Islet precursor cell (in vitro differentiated cells): Measurements from ENCODE around the gene NCAPG.

Source experiments
- DNase-seq: peaks from one replicate; pipeline ENCODE4 v3.0.0-alpha.2; 2018

Gene NCAPG, protein sequence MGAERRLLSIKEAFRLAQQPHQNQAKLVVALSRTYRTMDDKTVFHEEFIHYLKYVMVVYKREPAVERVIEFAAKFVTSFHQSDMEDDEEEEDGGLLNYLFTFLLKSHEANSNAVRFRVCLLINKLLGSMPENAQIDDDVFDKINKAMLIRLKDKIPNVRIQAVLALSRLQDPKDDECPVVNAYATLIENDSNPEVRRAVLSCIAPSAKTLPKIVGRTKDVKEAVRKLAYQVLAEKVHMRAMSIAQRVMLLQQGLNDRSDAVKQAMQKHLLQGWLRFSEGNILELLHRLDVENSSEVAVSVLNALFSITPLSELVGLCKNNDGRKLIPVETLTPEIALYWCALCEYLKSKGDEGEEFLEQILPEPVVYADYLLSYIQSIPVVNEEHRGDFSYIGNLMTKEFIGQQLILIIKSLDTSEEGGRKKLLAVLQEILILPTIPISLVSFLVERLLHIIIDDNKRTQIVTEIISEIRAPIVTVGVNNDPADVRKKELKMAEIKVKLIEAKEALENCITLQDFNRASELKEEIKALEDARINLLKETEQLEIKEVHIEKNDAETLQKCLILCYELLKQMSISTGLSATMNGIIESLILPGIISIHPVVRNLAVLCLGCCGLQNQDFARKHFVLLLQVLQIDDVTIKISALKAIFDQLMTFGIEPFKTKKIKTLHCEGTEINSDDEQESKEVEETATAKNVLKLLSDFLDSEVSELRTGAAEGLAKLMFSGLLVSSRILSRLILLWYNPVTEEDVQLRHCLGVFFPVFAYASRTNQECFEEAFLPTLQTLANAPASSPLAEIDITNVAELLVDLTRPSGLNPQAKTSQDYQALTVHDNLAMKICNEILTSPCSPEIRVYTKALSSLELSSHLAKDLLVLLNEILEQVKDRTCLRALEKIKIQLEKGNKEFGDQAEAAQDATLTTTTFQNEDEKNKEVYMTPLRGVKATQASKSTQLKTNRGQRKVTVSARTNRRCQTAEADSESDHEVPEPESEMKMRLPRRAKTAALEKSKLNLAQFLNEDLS

DNA sequence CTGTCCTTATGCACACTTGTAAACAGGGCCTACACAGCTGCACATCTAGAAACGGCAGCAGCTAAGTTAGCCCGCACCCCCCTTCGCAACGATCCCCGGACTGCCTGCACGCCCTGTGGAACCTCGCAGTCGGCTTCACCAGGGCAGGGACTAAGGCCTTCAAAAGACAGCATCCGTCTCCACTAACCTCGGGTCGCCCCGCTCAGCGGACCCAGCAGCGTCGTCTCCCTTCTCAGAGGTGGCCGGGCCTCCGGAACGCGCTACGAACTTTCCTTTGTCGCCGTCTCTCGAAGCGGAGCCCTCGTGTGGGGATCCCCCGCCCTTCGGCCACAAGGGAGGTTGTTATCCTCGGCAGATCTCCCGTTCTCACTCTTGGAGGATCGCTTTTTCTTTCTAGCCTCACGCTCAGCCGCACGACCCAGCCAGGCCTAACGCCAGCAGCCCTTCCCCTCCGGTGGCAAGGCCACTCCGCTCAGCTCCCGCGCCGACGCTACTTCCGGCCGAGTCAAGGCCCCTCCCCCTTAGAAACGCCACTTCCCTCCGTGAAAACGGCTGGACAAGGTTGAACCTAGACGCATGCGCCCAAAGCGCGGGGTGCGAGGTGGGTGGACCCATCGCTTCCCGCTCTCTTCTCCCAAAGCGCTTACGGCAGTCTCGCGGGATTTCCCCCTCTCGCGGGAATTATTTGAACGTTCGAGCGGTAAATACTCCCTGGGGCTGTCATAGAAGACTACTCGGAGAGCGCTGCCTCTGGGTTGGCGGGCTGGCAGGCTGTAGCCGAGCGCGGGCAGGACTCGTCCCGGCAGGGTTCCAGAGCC lies at the start of gene NCAPG, which contains the start of gene DCAF16:
Gene NCAPG, plus strand, starts transcription at position 720 of the 818 bp plus-strand sequence. CDS start 99 bp downstream, outside the sequence.
Gene DCAF16, minus strand, starts transcription at position 498 of the 818 bp plus-strand sequence. CDS start 6,616 bp downstream, outside the sequence.
- DNase-seq: peak; percentile 100

DNA sequence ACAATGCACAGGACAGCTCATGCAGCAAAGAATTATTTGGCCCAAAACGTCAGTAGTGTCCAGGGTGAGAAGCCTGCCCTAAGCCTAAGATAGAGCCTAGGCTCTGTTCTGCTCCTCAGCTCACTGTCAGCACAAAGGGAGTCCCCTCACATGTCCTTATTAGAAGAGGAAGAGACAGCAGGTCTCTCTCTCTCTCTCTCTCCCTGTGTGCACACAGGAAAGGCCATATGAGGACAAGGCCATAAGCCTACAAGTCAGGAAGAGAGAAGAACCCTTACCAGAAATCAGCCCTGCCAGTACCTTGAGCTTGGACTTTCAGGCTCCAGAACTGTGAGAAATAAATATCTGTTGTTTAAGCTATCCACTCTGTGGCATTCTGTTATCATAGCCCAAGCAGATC lies 49.7 kb upstream of the NCAPG start:
- DNase-seq: no peak

DNA sequence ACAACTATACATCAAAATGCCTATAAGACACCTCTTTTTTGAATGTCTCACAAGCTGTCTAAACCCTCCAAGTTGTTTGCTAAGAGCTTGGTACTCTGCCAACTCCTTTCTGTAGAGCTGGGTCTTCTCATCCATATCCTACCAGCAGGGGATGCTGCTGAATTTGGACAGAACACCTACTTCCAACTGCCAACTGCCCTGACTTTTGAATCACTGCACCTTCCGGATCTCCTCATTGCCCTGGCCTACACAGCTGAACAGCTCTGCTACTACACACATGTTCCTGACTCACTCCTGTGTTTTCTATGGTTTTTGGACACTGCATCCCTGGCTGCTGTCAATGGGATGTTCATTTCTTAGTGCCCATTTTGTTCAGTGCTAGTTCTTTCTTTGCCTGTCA lies 48.1 kb upstream of the NCAPG start:
- no peak for DNase-seq

DNA sequence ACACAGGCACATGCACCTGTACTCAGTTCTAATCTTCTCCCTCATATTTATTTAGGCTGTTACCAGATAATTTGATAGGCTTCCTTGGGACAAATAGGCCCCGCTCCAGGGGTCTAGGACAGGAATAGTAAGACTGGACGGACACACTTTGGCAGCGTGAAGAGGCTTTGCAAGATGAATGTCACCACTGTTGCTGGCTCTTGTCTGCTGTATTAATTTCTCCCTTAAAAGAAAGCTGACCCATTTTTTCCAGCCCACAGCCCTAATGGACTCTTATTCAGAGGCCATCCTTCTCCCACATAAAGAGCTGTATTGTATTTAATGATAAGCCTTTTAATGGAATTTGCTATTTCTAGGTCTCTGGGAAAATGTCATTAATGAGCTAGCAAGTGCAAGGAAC lies 47.4 kb upstream of the NCAPG start:
- no peak for DNase-seq

DNA sequence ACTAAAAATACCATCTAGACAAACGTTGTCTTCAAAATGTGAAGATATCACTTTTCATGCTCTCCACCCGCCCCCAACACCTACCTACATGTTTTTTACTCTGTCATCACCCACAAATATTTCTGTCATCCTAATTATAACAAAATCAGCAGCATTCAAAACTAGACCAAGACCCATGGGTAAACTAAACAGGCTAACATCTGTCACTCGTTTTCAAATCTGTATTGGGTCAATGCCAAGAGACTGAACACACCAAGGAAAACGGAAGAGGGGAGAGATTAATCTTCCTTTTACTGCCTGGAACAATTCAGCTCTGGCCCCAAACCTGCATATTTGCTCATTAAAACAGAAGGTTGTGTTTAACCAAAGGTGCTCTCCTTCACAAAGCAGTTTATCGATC lies 46.8 kb upstream of the NCAPG start:
- DNase-seq: no peak

DNA sequence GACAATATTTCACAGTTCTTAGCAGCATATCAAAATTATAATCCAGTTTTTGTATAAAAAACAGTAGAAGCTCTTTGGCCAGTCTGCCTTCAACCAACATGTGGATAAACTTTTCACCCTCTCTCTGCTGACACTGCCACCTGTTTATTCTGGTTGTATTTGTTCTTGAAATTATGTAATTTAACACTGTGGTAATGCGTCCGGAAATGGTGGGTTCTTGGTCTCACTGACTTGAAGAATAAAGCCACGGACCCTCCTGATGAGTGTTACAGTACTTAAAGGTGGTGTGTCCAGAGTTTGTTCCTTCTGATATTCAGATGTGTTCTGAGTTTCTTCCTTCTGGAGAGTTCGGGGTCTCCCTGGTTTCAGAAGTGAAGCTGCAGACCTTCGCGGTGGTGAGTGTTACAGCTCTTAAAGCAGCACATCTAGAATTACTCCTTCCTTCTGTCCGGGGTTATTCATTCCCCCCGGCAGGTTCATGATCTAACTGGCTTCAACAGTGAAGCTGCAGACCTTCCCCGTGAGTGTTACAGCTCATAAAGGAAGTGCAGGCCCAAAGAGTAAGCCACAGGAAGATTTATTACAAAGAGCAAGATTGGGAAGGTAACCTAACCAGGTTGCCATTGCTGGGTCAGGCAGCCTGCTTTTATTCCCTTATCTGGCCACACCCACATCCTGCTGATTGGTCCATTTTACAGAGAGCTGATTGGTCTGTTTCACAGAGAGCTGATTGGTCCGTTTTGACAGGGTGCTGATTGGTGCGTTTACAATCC lies 45.1 kb upstream of the NCAPG start:
- DNase-seq: no peak

DNA sequence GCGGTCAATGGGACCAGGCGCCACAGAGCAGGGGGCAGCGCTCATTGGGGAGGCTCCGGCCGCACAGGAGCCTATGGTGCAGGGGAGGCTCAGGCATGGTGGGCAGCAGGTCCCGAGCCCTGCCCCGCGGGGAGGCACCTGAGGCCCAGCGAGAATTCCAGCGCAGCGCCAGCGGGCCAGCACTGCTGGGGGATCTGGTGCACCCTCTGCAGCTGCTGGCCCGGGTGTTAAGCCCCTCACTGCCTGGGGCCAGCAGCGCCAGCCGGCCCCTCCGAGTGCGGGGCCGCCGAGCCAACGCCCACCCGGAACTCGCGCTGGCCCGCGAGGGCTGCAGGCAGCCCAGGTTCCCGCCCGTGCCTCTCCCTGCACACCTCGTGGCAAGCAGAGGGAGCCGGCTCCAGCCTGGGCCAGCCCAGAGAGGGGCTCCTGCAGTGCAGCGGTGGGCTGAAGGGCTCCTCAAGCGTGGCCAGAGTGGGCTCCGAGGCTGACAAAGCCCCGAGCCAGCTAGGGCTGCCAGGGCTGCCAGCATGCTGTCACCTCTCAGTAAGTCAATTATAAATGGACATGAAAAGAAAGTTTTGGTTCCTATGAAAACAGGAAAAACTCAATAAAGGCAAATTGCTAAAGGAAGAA lies 43.8 kb upstream of the NCAPG start:
- no peak for DNase-seq

DNA sequence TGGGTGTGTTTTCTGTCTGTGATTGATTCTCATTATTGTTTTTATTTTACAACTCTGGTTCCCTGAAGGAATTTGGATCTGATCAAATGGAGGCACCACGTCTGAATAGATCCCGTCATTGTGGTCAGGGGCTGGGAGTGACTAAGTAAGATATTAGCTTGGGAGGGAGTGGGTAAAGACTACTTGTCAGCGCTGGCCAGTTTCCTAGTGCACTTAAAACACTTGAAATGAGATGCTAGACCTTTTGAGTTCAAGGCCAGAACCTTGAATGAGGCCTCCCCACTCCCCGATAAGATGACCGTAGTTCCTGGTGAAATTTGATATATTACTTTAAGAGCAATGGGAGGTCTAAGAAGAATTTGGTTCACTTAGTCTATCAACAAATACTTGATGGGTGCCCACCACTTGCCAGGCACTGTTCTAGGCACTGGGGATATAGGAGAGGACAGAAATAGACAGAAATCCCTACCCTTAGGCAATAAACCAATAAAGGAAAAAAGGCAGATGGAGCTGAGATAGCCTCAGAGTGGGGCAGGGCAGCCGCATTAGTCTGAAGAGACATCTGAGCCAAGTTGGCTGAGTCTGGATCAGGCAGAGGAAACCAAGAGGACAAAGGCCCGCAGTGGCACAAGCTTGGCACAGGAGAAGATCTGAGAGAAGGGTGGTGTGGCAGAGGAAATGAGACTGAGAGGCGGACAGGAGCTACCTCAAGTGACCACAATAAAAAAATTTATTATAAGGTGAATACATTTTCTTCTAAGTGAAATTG lies 41.2 kb upstream of the NCAPG start:
- DNase-seq: no peak

DNA sequence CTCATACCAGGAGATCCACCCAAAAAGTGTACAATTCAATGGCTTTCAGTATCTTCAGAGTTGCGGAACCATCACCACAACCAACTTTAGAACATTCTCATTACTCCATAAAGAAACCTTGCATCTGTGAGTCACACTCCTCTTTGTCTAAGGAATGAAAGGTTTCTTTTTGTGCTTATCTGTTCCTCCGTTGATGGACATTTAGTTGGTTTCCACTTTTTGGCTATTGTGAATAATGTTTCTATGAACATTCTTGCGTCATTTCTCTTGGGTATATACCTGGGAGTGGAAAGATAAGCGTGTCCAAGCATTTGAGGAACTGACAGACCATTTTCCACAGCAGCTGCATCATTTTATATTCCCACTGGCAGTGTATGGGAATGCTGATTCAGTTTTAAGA lies 39.9 kb upstream of the NCAPG start:
- no peak for DNase-seq

DNA sequence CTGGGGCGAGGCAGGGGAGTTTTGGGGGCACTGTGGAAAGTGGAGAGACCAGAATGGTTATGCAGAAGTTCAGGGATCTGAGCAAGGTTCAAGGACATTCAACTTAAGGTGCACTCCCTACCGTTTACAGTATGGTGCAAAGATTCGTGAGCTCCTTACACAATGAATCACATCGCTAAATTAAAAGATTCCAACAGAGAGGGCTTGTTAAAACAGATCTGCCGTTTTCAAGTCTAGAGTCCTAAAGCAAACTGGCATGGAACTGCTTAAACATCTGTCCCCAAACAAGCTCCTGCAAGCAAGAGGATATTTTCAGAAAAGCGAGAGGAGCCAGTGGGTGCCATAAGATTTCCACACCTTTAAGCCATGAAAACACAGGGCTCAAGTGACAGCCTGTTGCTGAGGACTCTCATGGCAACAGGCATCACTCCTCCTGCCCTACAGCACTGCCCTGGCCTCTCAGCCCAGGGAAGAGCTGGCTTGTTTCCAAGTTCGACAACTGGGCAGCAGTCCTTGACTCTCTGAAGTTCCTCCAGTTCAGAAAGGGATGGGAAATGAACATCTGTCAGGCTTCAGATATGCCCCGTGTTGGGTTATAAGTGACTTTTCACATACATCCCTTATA lies 39.4 kb upstream of the NCAPG start:
- no peak for DNase-seq

DNA sequence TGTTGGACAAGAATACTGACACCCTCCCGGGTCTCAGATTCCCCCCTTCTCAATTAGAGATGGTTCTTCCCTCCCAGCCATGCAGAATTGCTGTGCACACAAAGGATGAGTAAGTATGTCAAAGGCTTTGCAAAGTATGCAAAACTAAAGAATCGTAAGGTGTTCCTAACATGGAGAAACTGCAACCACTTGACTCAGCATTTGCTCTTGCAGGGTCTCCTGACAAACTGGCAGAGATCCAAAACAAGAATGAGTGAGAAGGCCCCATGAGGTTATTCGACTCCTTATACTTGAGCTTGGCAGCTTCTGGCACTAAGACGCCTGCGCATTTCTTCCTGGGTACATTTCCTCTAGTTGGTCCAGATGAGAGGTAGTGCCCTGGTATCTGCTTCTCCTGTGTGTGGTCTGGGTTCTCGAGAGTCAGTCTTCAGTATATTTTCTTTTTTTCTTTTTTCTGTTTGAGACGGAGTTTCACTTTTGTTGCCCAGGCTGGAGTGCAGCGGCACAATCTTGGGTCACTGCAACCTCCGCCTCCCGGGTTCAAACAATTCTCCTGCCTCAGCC lies 37.6 kb upstream of the NCAPG start:
- no peak for DNase-seq

DNA sequence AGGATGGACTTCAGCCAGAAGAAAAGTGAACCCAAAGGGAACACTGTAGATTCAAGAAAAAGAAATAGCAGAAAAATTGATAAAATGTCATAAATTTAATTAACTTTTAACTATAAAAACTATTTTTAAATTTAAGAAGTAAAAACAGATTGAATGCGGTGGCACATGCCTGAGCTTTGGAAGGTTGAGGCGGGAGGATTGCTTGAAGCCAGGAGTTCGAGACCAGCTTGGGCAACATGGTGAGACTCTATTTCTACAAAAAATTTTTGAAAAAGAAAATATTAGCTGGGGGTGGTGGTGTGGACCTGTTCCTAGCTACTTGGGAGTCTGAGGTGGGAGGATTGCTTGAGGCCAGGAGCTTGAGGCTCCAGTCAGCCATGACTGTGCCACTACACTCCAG lies 32.3 kb upstream of the NCAPG start:
- DNase-seq: no peak

DNA sequence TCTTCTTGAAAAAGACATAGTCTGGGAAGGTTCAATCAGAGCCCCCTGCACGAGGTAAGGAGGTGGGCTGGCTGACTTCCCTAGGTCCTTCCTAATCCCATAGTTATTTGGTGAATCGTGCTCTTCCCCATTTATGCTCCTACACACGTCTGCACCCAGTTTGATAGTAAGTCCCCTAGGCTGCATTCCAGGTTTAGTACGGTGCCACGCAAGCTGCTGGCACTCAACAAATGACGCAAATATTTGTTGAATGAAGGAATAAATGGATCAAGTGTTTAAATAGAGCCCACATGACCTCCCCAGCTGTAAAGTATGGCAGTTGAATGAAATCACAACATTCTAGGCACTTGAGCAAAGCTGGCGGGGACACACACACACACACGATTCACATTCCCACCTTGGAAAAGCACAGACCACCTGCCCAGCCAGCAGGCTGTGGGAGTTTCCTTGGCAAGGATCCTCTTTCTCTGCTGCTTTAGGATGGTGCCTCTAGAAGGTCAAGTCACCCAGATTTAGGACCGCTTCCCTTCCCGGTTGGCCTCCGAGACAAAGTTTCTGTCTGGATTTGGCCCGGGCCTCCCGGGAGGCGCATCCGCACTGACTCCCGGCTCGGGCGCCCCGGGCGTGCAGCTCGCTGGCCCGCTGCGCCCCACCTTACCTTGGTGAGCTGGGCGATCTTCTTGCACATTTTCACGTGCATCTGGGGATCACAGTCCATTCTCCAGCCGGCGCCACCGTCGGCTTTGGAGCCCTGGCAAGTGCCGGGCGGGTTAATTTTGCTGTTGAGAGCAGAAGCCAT lies 30.1 kb upstream of the NCAPG start:
- no peak for DNase-seq

DNA sequence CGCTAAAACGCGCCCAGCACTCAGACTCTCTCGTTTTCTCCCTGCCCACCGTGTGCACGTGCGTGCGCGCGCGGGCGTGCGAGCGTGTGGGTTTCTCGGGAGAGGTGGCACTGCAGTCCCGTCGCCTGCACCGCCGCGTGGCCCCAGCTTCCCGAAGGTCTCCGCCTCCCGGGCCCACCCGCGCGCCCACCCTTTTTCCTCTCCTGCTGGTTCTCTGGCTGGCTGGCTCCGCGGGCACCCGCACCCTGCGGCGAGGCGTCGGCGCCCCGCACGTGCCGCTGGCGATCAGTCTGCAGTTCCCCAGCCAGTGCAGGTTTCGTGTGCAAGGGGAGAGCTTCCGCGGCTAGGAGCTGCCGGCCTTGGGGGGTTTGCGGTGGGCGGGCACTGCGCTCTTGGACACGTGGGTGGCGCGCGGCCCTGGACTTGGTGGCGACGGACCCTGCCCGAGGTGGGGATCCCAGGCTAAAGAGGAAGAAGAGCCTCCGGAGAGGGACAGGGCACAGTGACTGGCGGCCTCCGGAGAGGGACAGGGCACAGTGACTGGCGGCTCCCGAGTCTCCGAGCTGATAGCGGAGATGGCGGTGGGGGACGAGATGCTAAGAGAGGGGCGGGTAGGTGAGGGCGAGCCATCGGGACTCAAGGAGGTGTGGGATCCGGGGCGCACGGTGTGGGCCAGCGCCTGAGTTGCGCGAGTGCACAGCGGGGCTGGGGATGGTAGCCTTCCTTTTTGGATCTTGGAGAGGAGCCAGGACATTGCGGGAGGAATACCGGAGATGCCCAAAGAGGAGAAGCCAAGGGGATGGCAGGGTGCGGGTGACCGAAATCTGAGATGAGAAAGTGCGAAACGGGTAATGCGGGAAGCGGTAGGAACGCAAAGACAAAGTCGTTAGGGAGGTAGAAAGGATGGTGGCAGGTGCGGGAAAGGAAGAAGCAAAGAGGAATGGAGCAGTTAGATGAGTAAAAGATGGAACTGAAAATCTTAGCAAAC lies 29.2 kb upstream of the NCAPG start, which contains the start of gene FAM184B:
Gene FAM184B, minus strand, starts transcription at position 322 of the 988 bp plus-strand sequence. CDS start 322 bp downstream, outside the sequence.
- DNase-seq: peak; percentile 66

DNA sequence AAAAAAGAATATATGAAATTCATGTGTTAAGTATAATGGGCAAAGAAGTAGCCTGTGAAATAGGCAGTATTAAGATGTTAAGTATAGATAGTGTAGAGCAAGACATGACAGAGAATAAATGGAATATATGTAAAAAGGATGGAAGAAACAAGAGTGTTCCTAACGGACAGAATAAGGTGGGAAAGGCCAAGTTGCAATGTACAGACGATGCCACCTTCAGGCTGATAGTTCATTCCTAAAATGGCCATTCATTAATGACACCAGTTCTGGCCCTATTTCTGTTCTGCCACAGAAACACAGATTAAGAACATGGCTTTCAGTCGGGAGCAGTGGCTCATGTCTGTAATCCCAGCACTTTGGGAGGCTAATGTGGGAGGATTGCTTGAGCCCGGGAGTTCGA lies 24.9 kb upstream of the NCAPG start:
- no peak for DNase-seq

DNA sequence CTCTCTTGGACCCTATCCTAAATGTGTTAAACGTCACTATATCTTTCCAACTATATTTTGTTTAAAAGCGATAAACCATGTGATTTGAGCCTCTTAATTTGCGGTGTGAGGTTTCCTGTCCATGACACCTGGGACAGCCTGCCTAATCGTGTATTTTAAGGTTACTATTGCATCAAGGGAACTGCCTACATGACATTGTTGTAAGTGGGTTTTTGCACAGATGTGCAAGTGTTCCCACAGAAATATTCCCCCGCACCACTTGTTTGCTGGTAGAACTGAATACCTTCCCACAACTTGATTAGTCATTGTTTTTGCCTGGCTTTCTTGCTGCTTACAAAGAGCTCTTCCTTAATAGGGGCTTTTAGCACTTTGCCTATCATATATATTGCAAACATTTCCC lies 24.2 kb upstream of the NCAPG start:
- DNase-seq: no peak

DNA sequence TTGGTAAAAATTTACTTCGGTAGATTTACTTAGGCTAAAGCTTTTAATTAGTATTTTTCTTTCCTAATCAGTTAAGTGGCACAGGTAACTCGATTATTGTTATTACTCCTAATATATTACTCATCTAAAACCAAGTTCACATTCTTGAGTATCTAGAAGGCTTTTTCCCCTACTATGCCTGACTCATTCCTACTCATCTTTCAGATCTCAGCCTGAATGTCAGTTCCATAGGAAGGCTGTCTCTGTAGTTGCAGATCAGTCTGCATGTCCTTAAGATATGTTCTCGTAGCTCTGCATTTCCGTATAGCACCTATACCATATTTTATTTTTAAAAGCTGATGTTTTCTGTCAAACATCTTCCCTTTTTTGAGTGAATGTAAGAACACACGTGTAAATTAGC lies 23.5 kb upstream of the NCAPG start:
- no peak for DNase-seq
